ENCODE data around the gene CHPT1. TPM values are rescaled to one million over a fixed set of nuclear protein-coding genes. Genes with fewer than 3 reads are reported as not detected.

The CHPT1 gene
- total RNA-seq, 1 donor from 2014 or later, result 132 TPM

DNA sequence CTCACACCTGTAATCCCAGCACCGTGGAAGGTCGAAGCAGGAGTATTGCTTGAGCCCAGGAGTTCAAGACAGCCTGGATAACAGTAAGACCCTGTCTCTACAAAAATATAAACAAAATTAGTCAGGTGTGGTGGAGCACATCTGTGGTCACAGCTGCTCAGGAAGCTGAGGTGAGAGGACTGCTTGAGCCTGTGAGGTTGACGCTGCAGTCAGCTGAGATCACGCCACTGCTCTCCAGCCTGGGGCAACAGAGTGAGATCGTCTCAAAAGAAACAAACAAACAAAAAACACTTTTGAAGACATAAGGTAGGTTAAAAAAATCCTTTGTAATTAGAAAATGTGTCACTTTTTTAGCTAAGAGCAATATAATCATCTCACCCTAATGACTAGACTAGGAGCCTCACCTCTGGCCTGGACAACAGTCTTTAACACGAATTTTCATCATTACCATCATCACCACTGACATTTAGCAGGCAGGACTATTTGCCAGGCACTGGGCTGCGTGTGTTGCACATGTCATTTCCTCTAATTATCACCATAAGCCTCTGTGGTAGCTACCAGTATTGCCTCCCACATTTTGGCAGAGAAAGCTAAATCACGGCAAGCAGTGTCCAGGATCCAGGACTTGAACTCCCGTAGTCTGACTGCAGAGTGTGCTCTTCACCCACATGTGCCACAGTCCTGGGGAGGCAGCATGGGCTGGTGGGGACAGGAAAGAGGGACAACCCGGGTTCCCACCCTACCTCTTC is 46.5 kb downstream of the CHPT1 start:
- TF ChIP-seq, protein P1, sequence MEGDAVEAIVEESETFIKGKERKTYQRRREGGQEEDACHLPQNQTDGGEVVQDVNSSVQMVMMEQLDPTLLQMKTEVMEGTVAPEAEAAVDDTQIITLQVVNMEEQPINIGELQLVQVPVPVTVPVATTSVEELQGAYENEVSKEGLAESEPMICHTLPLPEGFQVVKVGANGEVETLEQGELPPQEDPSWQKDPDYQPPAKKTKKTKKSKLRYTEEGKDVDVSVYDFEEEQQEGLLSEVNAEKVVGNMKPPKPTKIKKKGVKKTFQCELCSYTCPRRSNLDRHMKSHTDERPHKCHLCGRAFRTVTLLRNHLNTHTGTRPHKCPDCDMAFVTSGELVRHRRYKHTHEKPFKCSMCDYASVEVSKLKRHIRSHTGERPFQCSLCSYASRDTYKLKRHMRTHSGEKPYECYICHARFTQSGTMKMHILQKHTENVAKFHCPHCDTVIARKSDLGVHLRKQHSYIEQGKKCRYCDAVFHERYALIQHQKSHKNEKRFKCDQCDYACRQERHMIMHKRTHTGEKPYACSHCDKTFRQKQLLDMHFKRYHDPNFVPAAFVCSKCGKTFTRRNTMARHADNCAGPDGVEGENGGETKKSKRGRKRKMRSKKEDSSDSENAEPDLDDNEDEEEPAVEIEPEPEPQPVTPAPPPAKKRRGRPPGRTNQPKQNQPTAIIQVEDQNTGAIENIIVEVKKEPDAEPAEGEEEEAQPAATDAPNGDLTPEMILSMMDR (IDR thresholded peaks at IDR 0.05; ENCODE audit: borderline replicate concordance), result no peak
- peaks cover 78% of the 10 kb centered on the region for H3K36me3 ChIP-seq
- peaks cover 4% of the 10 kb centered on the region for H3K4me1 ChIP-seq
- intact Hi-C loops (cut with micrococcal nuclease), result no loop called here
- H3K27ac ChIP-seq (replicated peaks), result no peak overlapping the region
- no peak overlapping the region for H3K4me3 ChIP-seq
- no peaks in the 10 kb centered on the region for H3K27me3 ChIP-seq (ENCODE audit: low read depth)
- DNase-seq, result no peak
- H3K9me3 ChIP-seq (replicated peaks), result no peaks in the 10 kb centered on the region

DNA sequence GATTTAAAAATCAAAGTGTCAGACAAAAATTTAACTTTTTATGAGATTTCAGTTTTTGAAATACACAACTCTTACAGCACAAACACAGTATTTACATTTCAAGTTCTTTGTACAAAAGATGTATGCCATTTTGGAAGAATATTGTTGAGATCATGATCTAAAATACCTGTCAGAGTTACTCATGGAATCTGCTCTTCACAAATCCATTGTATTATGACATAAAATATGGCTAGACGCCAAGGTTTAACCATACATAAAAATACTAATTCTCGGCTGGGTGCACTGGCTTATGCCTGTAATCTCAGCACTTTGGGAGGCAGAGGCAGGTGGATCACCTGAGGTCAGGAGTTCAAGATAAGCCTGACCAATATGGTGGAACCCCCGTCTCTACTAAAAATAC is 48.0 kb downstream of the CHPT1 start:
- DNase-seq, result no peak
- H3K27ac ChIP-seq (replicated peaks), result no peak overlapping the region
- no peaks in the 10 kb centered on the region for H3K9me3 ChIP-seq (replicated peaks)
- TF ChIP-seq, protein P1 (IDR thresholded peaks at IDR 0.05; ENCODE audit: borderline replicate concordance), result no peak
- intact Hi-C loops (cut with micrococcal nuclease), result no loop called here
- H3K4me3 ChIP-seq, result no peak overlapping the region
- H3K4me1 ChIP-seq, result peaks cover 4% of the 10 kb centered on the region
- no peaks in the 10 kb centered on the region for H3K27me3 ChIP-seq (ENCODE audit: low read depth)
- peaks cover 78% of the 10 kb centered on the region for H3K36me3 ChIP-seq

DNA sequence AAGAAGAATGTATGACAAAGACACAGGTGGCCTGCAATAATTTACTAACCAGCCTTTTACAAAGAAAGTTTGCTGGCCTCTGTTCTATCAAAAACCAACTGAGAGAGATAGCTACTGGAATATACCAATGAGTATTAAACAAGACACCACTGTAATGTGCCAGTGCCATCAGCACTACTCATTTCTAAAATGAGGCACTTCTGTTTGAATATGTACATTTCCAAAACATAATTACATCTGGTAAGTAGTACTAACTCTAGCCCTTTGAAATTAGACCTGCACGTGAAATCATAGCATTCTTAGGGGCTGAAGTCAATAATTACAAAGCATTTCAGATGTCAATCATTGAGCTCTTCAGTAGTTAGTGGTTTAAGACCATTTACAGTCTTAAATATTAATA is 48.8 kb downstream of the CHPT1 start:
- H3K9me3 ChIP-seq (replicated peaks), result no peaks in the 10 kb centered on the region
- no peak for DNase-seq
- H3K27me3 ChIP-seq (ENCODE audit: low read depth), result no peaks in the 10 kb centered on the region
- no peak overlapping the region for H3K27ac ChIP-seq (replicated peaks)
- no peak overlapping the region for H3K4me3 ChIP-seq
- H3K4me1 ChIP-seq, result peaks cover 4% of the 10 kb centered on the region
- TF ChIP-seq, protein P1 (IDR thresholded peaks at IDR 0.05; ENCODE audit: borderline replicate concordance), result no peak
- intact Hi-C loops (cut with micrococcal nuclease), result no loop called here
- H3K36me3 ChIP-seq, result peaks cover 76% of the 10 kb centered on the region

GRCh38 chr12:101746661-101747060 is 49.2 kb downstream of the CHPT1 start:
- Histone ChIP-seq H3K4me3 (no peak overlapping the region), H3K4me1 (peaks cover 4% of the 10 kb centered on the region), H3K27me3 (ENCODE audit: low read depth) (no peaks in the 10 kb centered on the region), H3K27ac (replicated peaks) (no peak overlapping the region), H3K9me3 (replicated peaks) (no peaks in the 10 kb centered on the region), H3K36me3 (peaks cover 73% of the 10 kb centered on the region)
- intact Hi-C loops (cut with micrococcal nuclease), result no loop called here
- no peak for DNase-seq
- TF ChIP-seq, protein P1 (IDR thresholded peaks at IDR 0.05; ENCODE audit: borderline replicate concordance), result no peak

DNA sequence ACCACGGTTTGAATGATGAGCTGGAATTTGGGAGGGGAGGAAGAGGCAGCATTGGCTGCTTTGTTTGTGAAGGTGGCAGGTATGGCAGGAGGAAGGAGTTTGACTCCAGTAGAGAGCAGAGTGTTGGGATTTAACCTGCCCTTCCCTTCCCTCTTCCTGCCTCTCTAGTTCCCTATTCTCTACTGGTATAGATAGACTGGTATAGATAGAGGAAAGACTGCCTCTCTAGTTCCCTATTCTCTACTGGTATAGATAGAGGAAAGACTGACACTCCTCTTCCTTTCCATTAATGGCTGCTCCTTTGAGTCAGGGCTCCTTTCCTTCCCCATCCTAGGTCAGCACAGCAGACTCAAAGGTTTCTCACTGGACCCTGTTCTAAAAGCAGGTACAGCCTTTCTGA is 50.3 kb downstream of the CHPT1 start:
- Histone ChIP-seq H3K9me3 (replicated peaks) (no peaks in the 10 kb centered on the region), H3K4me3 (no peak overlapping the region), H3K4me1 (peaks cover 3% of the 10 kb centered on the region), H3K27ac (replicated peaks) (no peak overlapping the region), H3K27me3 (ENCODE audit: low read depth) (no peaks in the 10 kb centered on the region), H3K36me3 (peaks cover 77% of the 10 kb centered on the region)
- DNase-seq, result no peak
- TF ChIP-seq, protein P1 (IDR thresholded peaks at IDR 0.05; ENCODE audit: borderline replicate concordance), result no peak
- intact Hi-C loops (cut with micrococcal nuclease), result no loop called here

All from left ventricle myocardium inferior (tissue), 1 donor.